GM12865 (cell line): ENCODE measurements around the gene RPEL1.
"Not testable (repeated sequence)": the region's sequence is repeated elsewhere in the genome, so short reads cannot be mapped to it uniquely, and the experiment has no call there.

Experiments used
- DNase-seq: peaks from one replicate; pipeline ENCODE4 v3.0.0; 2010; ENCODE audit warnings: low read depth
- H3K4me3 ChIP-seq: 2 replicates; pipeline ENCODE4 v1.5.1; 2011; ENCODE audit warnings: mild to moderate bottlenecking, low read depth, low read length, control low read depth
- CTCF ChIP-seq: IDR thresholded peaks from 2 replicates; pipeline ENCODE4 v1.5.1; 2011; ENCODE audit warnings: low read length, control low read depth, low read depth, inconsistent platforms; ENCODE audit not compliant: insufficient read depth; ENCODE audit errors: missing control alignments

The RPEL1 gene

DNA sequence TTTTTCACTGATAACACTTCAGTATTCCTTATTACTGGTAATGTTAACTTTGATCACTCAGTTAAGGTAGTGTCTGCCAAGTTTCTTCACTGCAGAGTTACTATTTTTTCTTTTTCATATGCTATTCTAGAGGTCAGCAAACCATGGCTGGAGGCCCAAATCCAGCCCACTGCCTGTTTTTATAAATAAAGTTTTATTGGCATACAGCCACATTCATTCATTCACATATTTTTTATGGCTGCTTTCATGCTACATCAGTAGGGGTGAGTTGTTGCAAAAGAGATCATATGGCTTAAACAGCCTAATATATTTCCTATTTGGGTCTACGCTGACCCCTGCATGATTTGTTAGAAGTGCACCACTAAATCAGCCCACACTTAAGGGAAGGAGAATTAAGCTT is 10.9 kb downstream of the RPEL1 start:
- H3K4me3 ChIP-seq: no peak overlapping the region
- no peak for DNase-seq

DNA sequence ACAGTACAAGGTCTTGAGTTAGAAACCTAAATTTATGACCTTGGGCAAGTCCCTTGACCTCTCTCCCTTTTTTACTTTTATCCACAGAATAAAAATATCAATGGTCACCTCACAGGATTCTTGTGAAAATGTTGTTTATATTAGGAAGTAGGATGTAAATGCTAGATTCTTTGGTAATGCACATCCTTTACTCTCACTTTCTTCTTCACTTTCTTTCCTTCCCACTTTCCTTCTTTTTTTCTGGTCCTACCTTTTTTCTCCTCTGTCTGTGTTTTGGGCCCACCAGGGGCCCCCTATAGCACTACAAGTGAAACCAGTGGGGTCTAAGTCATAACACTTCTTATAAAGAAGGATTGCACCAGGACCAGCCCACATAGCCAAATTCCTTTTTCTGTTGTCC is 12.1 kb downstream of the RPEL1 start:
- TF ChIP-seq CTCF: no peak
- no peak for DNase-seq
- H3K4me3 ChIP-seq: no peak overlapping the region

More for the DNA sequence above, 10.9 kb downstream of the RPEL1 start:
- TF ChIP-seq CTCF: no peak

GRCh38 chr10:103258928-103259327 is 13.2 kb downstream of the RPEL1 start:
- not testable (repeated sequence) for DNase-seq

GRCh38 chr10:103259989-103260388 is 14.3 kb downstream of the RPEL1 start:
- H3K4me3 ChIP-seq: no peak overlapping the region
- no peak for DNase-seq
- no peak for TF ChIP-seq CTCF

More at GRCh38 chr10:103258928-103259327, 13.2 kb downstream of the RPEL1 start:
- H3K4me3 ChIP-seq: not testable (repeated sequence)

DNA sequence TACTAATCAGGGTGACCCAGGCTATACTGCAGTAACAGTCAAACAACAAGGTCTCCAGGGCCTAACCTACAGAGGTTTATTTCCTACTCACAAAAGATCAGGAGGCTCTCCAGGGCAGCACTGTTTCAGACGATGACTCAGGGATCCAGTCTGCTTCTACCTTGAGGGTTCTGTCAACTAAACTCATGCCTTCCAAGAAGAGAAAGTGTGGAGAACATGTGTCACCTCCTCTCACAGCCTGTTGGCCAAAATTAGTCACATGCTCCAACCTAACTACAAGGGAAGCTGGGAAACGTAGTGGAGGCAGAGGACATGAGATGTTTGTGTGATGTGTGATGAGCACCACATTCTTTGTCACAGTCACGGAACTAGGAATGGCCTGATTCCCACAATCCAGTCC is 16.5 kb downstream of the RPEL1 start:
- DNase-seq: no peak
- no peak overlapping the region for H3K4me3 ChIP-seq
- no peak for TF ChIP-seq CTCF

GRCh38 chr10:103265717-103266329 is 20.1 kb downstream of the RPEL1 start:
- no peak for TF ChIP-seq CTCF
- H3K4me3 ChIP-seq: no peak overlapping the region
- peak; percentile 62 for DNase-seq

GRCh38 chr10:103273041-103273441 is 27.4 kb downstream of the RPEL1 start:
- no peak for DNase-seq

More at GRCh38 chr10:103273041-103273441, 27.4 kb downstream of the RPEL1 start:
- no peak overlapping the region for H3K4me3 ChIP-seq
- TF ChIP-seq CTCF: no peak
